DMS53 (cell line): ENCODE results near the gene AKNAD1.
A peak's percentile ranks its signal among the peaks of the same experiment; 100 is the strongest.
"Not testable (repeated sequence)": the region's sequence is repeated elsewhere in the genome, so short reads cannot be mapped to it uniquely, and the experiment has no call there.

Experiments
- DNase-seq: peaks from one replicate; lab custom pipeline; 2025; lab: John Stamatoyannopoulos, UW

The AKNAD1 gene

GRCh38 chr1:108785880-108786279 lies 71.0 kb downstream of the AKNAD1 start:
- no peak for DNase-seq

GRCh38 chr1:108785264-108785663 lies 71.6 kb downstream of the AKNAD1 start:
- peak; percentile 4 for DNase-seq

- not testable (repeated sequence) for DNase-seq
These were observed 75.3 kb downstream of the AKNAD1 start for GRCh38 chr1:108781575-108781944.

GRCh38 chr1:108780937-108781574 lies 75.8 kb downstream of the AKNAD1 start:
- DNase-seq = peak; percentile 13

- DNase-seq = no peak
These were observed 77.4 kb downstream of the AKNAD1 start for GRCh38 chr1:108779455-108779854.

- DNase-seq = no peak
These were observed 79.1 kb downstream of the AKNAD1 start for GRCh38 chr1:108777839-108778238.

- no peak for DNase-seq
These were observed 89.2 kb downstream of the AKNAD1 start for GRCh38 chr1:108767708-108768107.

- DNase-seq = no peak
These were observed 89.8 kb downstream of the AKNAD1 start for GRCh38 chr1:108767115-108767514.
